KG1 (cell line): ENCODE data around the gene MAP2K1.
A peak's percentile ranks its signal among the peaks of the same experiment; 100 is the strongest.
"Not testable (repeated sequence)": the region's sequence is repeated elsewhere in the genome, so short reads cannot be mapped to it uniquely, and the experiment has no call there.

Experiments used
- DNase-seq: peaks from one replicate; lab custom pipeline; 2025; lab: John Stamatoyannopoulos, UW

MAP2K1 gene

GRCh38 chr15:66477011-66477410 lies 90.3 kb downstream of the MAP2K1 start:
- no peak for DNase-seq

GRCh38 chr15:66480267-66480666 lies 93.6 kb downstream of the MAP2K1 start:
- no peak for DNase-seq

- no peak for DNase-seq
Measured at GRCh38 chr15:66481107-66481856, 94.6 kb downstream of the MAP2K1 start.

- no peak for DNase-seq
Measured at GRCh38 chr15:66482539-66482938, 95.8 kb downstream of the MAP2K1 start.

- DNase-seq, result no peak
Measured at GRCh38 chr15:66483131-66483566, 96.4 kb downstream of the MAP2K1 start.

- DNase-seq, result no peak
Measured at GRCh38 chr15:66484539-66485112, 97.9 kb downstream of the MAP2K1 start.

- DNase-seq, result no peak
Measured at GRCh38 chr15:66486887-66487286, 100.2 kb downstream of the MAP2K1 start.

- DNase-seq, result no peak
Measured at GRCh38 chr15:66488525-66488924, 101.8 kb downstream of the MAP2K1 start.

GRCh38 chr15:66489179-66489791 lies 102.6 kb downstream of the MAP2K1 start:
- DNase-seq, result no peak

GRCh38 chr15:66491846-66492245 lies 105.1 kb downstream of the MAP2K1 start:
- no peak for DNase-seq

GRCh38 chr15:66494262-66494661 lies 107.5 kb downstream of the MAP2K1 start:
- DNase-seq, result no peak

- no peak for DNase-seq
Measured at GRCh38 chr15:66496951-66497501, 110.3 kb downstream of the MAP2K1 start.

- peak; percentile 93 for DNase-seq
Measured at GRCh38 chr15:66497502-66498455, 111.1 kb downstream of the MAP2K1 start, which contains the start of gene SNAPC5. SNAPC5 (minus strand) TSS chr15:66497762; CDS start chr15:66497731, 31 bp downstream.

- DNase-seq, result no peak
Measured at GRCh38 chr15:66498501-66499386, 112.0 kb downstream of the MAP2K1 start.

GRCh38 chr15:66500346-66500745 lies 113.6 kb downstream of the MAP2K1 start:
- DNase-seq, result not testable (repeated sequence)

GRCh38 chr15:66502491-66502890 lies 115.8 kb downstream of the MAP2K1 start:
- DNase-seq, result no peak

GRCh38 chr15:66503041-66503648 lies 116.4 kb downstream of the MAP2K1 start:
- DNase-seq, result not testable (repeated sequence)

GRCh38 chr15:66503780-66504562 lies 117.3 kb downstream of the MAP2K1 start:
- DNase-seq, result no peak
